Neural cell (in vitro differentiated cells): Measurements from ENCODE around the gene PTPRG. TPM values are rescaled to one million over a fixed set of nuclear protein-coding genes. Genes with fewer than 3 reads are reported as not detected.
A peak's percentile ranks its signal among the peaks of the same experiment; 100 is the strongest.

ENCODE experiments used
- H2AFZ ChIP-seq: fragments of 200-600, 300-800 bp; sonication (generic), shearing (Covaris generic); 2 replicates; pipeline ENCODE4 v1.6.0; 2014; ENCODE audit warnings: low read depth, mild to moderate bottlenecking, antibody characterized with exemption, low read length, moderate library complexity
- H3F3A ChIP-seq: fragments of 200-600 bp; shearing (Covaris generic); 2 replicates; pipeline ENCODE4 v1.6.1; 2016; ENCODE audit warnings: mild to moderate bottlenecking, moderate library complexity, mixed read lengths, antibody characterized with exemption, low read length; ENCODE audit not compliant: insufficient read depth, poor library complexity, severe bottlenecking
- H3K27ac ChIP-seq: fragments of 200-600, 300-800 bp; sonication (generic), shearing (Covaris generic); 2 replicates; pipeline ENCODE4 v1.5.1; 2014; ENCODE audit warnings: mild to moderate bottlenecking, low read length, moderate library complexity
- H3K27me3 ChIP-seq: fragments of 300-800, 200-600 bp; sonication (generic), shearing (Covaris generic); 2 replicates; pipeline ENCODE4 v1.6.0; 2014; ENCODE audit warnings: mild to moderate bottlenecking, low read depth, low read length, moderate library complexity; ENCODE audit not compliant: insufficient read depth
- H3K36me3 ChIP-seq: fragments of 300-800, 200-600 bp; sonication (generic), shearing (Covaris generic); 2 replicates; pipeline ENCODE4 v1.5.1; 2014; ENCODE audit warnings: mild to moderate bottlenecking, antibody characterized with exemption, low read length, moderate library complexity; ENCODE audit not compliant: insufficient read depth
- H3K4me2 ChIP-seq: fragments of 300-800, 200-600 bp; sonication (generic), shearing (Covaris generic); 2 replicates; pipeline ENCODE4 v1.6.0; 2014; ENCODE audit warnings: mild to moderate bottlenecking, low read length
- H3K4me3 ChIP-seq: fragments of 300-800, 200-600 bp; sonication (generic), shearing (Covaris generic); 2 replicates; pipeline ENCODE4 v1.5.1; 2014; ENCODE audit warnings: mild to moderate bottlenecking, low read length, moderate library complexity
- H3K79me2 ChIP-seq: fragments of 200-600 bp; shearing (Covaris generic); replicated peaks from 2 replicates; pipeline ENCODE4 v1.6.0; 2014; ENCODE audit warnings: mild to moderate bottlenecking, low read length, moderate library complexity; ENCODE audit not compliant: insufficient read depth
- H3K9ac ChIP-seq: fragments of 300-800, 200-600 bp; sonication (generic), shearing (Covaris generic); 2 replicates; pipeline ENCODE4 v1.6.1; 2016; ENCODE audit warnings: mild to moderate bottlenecking, low read length, mixed read lengths
- H3K9me2 ChIP-seq: fragments of 200-600 bp; shearing (Covaris generic); 2 replicates; pipeline ENCODE4 v1.6.1; 2016; ENCODE audit warnings: mild to moderate bottlenecking, low read length, mixed read lengths; ENCODE audit not compliant: insufficient read depth
- H3K9me3 ChIP-seq: fragments of 200-600, 300-800 bp; sonication (generic), shearing (Covaris generic); 2 replicates; pipeline ENCODE4 v1.6.1; 2016; ENCODE audit warnings: mild to moderate bottlenecking, mixed run types, low read length, moderate library complexity, mixed read lengths
- H4K20me1 ChIP-seq: fragments of 200-600 bp; shearing (Covaris generic); 2 replicates; pipeline ENCODE4 v1.6.1; 2016; ENCODE audit warnings: mild to moderate bottlenecking, mixed run types; ENCODE audit not compliant: insufficient read depth
- EP300 ChIP-seq: fragments of 450-650 bp; conservative IDR thresholded peaks from 2 replicates; pipeline ENCODE4 v1.6.1; 2014; ENCODE audit warnings: antibody characterized with exemption, mild to moderate bottlenecking, moderate library complexity; ENCODE audit not compliant: poor library complexity, severe bottlenecking
- EZH2 ChIP-seq: fragments of 200-600, 300-800 bp; shearing (Covaris generic), sonication (generic); IDR thresholded peaks from 2 replicates; pipeline ENCODE4 v1.6.1; 2014; ENCODE audit warnings: antibody characterized with exemption, low read length, borderline replicate concordance, mild to moderate bottlenecking; ENCODE audit not compliant: insufficient read depth, poor library complexity, severe bottlenecking
- MXI1 ChIP-seq: fragments of 450-650 bp; conservative IDR thresholded peaks from 2 replicates; pipeline ENCODE4 v1.6.1; 2014; ENCODE audit warnings: antibody characterized with exemption, mild to moderate bottlenecking; ENCODE audit not compliant: poor library complexity, severe bottlenecking
- POLR2AphosphoS5 ChIP-seq: IDR thresholded peaks from 2 replicates; pipeline ENCODE4 v1.6.1; 2012
- RAD21 ChIP-seq: fragments of 450-650 bp; conservative IDR thresholded peaks from 2 replicates; pipeline ENCODE4 v1.6.1; 2014; ENCODE audit warnings: antibody characterized with exemption, mild to moderate bottlenecking, moderate library complexity
- SMC3 ChIP-seq: fragments of 450-650 bp; conservative IDR thresholded peaks from 2 replicates; pipeline ENCODE4 v1.6.1; 2014; ENCODE audit warnings: antibody characterized with exemption, mild to moderate bottlenecking, moderate library complexity; ENCODE audit not compliant: poor library complexity
- TAF1 ChIP-seq: IDR thresholded peaks from 2 replicates; pipeline ENCODE4 v1.6.1; 2012; ENCODE audit warnings: low read depth
- polyA plus RNA-seq: library from polyadenylated mRNA; depleted of rRNA; stranded (reverse); fragments of >200 nt; gene quantifications from 2 replicates; pipeline ENCODE4 v1.2.3, GENCODE V29; 2014
- TF ChIP-seq, protein P1 (sequence below): fragments of 450-650 bp; IDR thresholded peaks from 2 replicates; pipeline ENCODE4 v1.5.1; 2014; ENCODE audit warnings: antibody characterized with exemption, mild to moderate bottlenecking, moderate library complexity; ENCODE audit not compliant: poor library complexity, severe bottlenecking
- TF ChIP-seq, protein P2 (sequence below): IDR thresholded peaks from 2 replicates; pipeline ENCODE4 v1.6.1; 2012; ENCODE audit warnings: borderline replicate concordance

The PTPRG gene
- polyA plus RNA-seq, 1 donor from 2014 or later: 33.1 TPM

DNA sequence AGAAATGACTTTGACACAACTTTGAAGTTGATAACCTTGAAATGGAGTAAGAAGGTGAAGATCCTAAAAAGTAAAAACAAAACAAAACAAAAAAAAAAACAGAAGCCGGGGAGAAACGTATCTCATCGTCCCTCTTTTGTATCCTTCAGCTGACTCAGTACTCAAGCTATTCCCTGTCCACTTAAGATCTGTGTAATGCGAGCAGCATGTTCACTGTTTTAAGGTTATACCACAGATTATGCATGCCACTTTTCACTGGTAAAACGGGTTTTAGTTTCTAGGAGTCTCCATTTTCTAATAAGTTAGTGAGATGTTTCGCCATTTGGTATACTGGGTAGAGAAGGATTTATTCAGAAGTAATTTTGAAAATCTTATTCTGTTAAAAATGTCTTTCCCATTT, 487.7 kb downstream of the PTPRG start:
- H3F3A ChIP-seq: no peaks in the 10 kb centered on the region
- no peak overlapping the region for H3K9ac ChIP-seq
- no peaks in the 10 kb centered on the region for H3K9me2 ChIP-seq
- H3K4me3 ChIP-seq: no peak overlapping the region
- TF ChIP-seq EZH2 (no peak), SMC3 (no peak), POLR2AphosphoS5 (no peak), EP300 (no peak), MXI1 (no peak), RAD21 (no peak), TAF1 (no peak)
- TF ChIP-seq, protein P1, sequence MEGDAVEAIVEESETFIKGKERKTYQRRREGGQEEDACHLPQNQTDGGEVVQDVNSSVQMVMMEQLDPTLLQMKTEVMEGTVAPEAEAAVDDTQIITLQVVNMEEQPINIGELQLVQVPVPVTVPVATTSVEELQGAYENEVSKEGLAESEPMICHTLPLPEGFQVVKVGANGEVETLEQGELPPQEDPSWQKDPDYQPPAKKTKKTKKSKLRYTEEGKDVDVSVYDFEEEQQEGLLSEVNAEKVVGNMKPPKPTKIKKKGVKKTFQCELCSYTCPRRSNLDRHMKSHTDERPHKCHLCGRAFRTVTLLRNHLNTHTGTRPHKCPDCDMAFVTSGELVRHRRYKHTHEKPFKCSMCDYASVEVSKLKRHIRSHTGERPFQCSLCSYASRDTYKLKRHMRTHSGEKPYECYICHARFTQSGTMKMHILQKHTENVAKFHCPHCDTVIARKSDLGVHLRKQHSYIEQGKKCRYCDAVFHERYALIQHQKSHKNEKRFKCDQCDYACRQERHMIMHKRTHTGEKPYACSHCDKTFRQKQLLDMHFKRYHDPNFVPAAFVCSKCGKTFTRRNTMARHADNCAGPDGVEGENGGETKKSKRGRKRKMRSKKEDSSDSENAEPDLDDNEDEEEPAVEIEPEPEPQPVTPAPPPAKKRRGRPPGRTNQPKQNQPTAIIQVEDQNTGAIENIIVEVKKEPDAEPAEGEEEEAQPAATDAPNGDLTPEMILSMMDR: no peak
- TF ChIP-seq, protein P2, sequence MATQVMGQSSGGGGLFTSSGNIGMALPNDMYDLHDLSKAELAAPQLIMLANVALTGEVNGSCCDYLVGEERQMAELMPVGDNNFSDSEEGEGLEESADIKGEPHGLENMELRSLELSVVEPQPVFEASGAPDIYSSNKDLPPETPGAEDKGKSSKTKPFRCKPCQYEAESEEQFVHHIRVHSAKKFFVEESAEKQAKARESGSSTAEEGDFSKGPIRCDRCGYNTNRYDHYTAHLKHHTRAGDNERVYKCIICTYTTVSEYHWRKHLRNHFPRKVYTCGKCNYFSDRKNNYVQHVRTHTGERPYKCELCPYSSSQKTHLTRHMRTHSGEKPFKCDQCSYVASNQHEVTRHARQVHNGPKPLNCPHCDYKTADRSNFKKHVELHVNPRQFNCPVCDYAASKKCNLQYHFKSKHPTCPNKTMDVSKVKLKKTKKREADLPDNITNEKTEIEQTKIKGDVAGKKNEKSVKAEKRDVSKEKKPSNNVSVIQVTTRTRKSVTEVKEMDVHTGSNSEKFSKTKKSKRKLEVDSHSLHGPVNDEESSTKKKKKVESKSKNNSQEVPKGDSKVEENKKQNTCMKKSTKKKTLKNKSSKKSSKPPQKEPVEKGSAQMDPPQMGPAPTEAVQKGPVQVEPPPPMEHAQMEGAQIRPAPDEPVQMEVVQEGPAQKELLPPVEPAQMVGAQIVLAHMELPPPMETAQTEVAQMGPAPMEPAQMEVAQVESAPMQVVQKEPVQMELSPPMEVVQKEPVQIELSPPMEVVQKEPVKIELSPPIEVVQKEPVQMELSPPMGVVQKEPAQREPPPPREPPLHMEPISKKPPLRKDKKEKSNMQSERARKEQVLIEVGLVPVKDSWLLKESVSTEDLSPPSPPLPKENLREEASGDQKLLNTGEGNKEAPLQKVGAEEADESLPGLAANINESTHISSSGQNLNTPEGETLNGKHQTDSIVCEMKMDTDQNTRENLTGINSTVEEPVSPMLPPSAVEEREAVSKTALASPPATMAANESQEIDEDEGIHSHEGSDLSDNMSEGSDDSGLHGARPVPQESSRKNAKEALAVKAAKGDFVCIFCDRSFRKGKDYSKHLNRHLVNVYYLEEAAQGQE: no peak
- H3K9me3 ChIP-seq: no peaks in the 10 kb centered on the region
- H3K27me3 ChIP-seq: no peaks in the 10 kb centered on the region
- peaks cover 4% of the 10 kb centered on the region for H3K79me2 ChIP-seq
- H3K4me2 ChIP-seq: no peak overlapping the region
- no peaks in the 10 kb centered on the region for H4K20me1 ChIP-seq
- no peaks in the 10 kb centered on the region for H3K36me3 ChIP-seq
- H2AFZ ChIP-seq: no peak overlapping the region
- H3K27ac ChIP-seq: no peak overlapping the region

DNA sequence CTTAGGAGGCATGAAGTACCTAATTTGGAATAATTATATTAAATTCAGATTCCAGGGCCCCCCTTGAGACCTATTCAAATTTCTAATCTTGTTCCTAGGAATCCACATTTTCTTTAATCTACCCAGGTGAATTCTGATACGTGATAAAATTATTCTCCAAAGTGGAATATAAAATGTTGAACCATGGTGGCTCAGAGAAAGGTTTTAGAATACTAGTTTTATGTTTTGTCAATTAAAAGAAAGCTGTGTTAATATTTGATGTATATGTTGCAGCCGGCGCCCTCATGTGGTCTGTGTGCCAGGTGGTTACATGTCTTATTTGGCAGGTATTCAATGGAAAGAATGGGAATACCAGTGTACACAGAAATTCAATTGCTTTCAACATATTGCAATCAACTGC, 490.1 kb downstream of the PTPRG start:
- TF ChIP-seq SMC3: peak; percentile 51
- TF ChIP-seq, protein P1: peak; percentile 43
- TF ChIP-seq MXI1: no peak
- TF ChIP-seq TAF1: no peak
- TF ChIP-seq, protein P2: no peak
- TF ChIP-seq EZH2: no peak
- TF ChIP-seq EP300: no peak
- peak; percentile 46 for TF ChIP-seq RAD21
- no peak for TF ChIP-seq POLR2AphosphoS5
- Histone ChIP-seq H3K4me2 (no peak overlapping the region), H3F3A (no peaks in the 10 kb centered on the region), H3K79me2 (no peaks in the 10 kb centered on the region), H3K36me3 (no peaks in the 10 kb centered on the region), H2AFZ (no peak overlapping the region), H3K27ac (no peak overlapping the region), H4K20me1 (no peaks in the 10 kb centered on the region), H3K9me3 (no peaks in the 10 kb centered on the region), H3K4me3 (no peak overlapping the region), H3K9ac (no peak overlapping the region), H3K27me3 (no peaks in the 10 kb centered on the region), H3K9me2 (no peaks in the 10 kb centered on the region)
